ENCODE measurements around the gene RADIL. TPM values are rescaled to one million over a fixed set of nuclear protein-coding genes. Genes with fewer than 3 reads are reported as not detected.

The RADIL gene
- total and polyA plus RNA-seq, 2 donors (not counting 1 experiment from before 2014, with no cell fraction given) = not detected

DNA sequence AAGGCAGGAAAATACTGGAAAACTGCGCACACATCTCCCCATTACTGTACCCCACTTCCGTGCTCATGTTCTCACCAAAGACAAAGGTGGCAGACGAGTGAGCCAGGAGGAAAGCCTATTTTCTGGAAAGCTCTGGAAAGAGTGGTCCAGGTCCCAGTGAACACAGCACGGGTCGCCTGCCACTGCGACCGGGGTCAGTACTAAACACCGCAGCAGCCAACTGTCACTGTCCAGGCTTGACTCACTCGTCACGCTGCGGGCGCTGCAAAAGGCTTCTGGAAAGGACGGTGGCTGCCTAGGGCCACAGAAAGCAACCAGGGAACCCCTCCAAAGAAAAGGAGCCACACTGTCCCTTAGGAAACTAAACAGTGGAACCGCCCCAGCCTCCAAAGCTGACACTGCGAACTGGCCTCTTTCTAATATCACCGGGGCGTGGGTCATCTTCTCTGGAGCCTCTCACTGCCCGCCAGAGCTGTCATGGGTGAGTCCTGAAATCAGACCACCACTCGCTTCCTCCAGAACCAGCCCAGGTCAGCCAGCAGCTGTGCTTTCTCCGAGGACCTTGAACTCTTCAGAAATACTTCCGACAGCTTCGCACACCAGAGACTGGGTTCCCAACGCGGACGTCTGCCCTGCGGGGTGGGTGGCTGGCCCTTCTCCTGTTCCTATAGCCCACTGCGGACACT, 4.0 kb downstream of the RADIL start:
- no peak overlapping the region for H3K9ac ChIP-seq (ENCODE audit: low read length)
- ATAC-seq (ENCODE audit: low read depth) (no peak), DNase-seq (no peak)
- H3K79me2 ChIP-seq (ENCODE audit: control insufficient read depth, insufficient read depth, low read length) = no peaks in the 10 kb centered on the region
- H3K27ac ChIP-seq (ENCODE audit: low read length in 2 of 2) = no peak overlapping the region
- no peak overlapping the region for H3K27ac Mint-ChIP-seq
- no peak overlapping the region for H3K4me3 Mint-ChIP-seq
- no peak overlapping the region for H2AFZ ChIP-seq (ENCODE audit: insufficient read depth, low read depth, low read length, poor library complexity, severe bottlenecking)
- POLR2A ChIA-PET = no interaction called here
- no peak overlapping the region for H3K4me3 ChIP-seq (ENCODE audit: control extremely low read depth in 1 of 5, extremely low read depth in 1 of 5, insufficient read depth in 1 of 5, low read depth in 2 of 5, low read length in 4 of 5)
- H3K36me3 ChIP-seq (replicated peaks in 1 of 2; ENCODE audit: control extremely low read depth in 1 of 2, control insufficient read depth in 1 of 2, extremely low read depth in 1 of 2, insufficient read depth in 2 of 2, low read length in 1 of 2) = no peaks in the 10 kb centered on the region
- CTCF ChIA-PET = no interaction called here
- H3K9me3 Mint-ChIP-seq (ENCODE audit: insufficient read depth) = no peaks in the 10 kb centered on the region
- H3K9me3 ChIP-seq (ENCODE audit: control extremely low read depth in 1 of 3, control insufficient read depth in 2 of 3, insufficient read depth in 1 of 3, low read length in 2 of 3) = peaks cover 0 to 8% (median 0%) of the 10 kb centered on the region in 3 donors
- 95% methylated on average over 27 of the region's 27 CpGs for WGBS (ENCODE audit: insufficient coverage)
- intact Hi-C loops (cut with micrococcal nuclease) = no loop called here
- peaks cover 13% of the 10 kb centered on the region for H3K4me1 Mint-ChIP-seq
- H3K27me3 ChIP-seq (replicated peaks in 1 of 4; ENCODE audit: control extremely low read depth in 1 of 4, control insufficient read depth in 3 of 4, insufficient read depth in 4 of 4, low read length in 3 of 4) = peaks cover 0 to 30% (median 9%) of the 10 kb centered on the region in 4 experiments
- H4K20me1 ChIP-seq (ENCODE audit: control insufficient read depth, insufficient read depth, low read length, poor library complexity, severe bottlenecking) = no peaks in the 10 kb centered on the region
- TF ChIP-seq, protein P1, sequence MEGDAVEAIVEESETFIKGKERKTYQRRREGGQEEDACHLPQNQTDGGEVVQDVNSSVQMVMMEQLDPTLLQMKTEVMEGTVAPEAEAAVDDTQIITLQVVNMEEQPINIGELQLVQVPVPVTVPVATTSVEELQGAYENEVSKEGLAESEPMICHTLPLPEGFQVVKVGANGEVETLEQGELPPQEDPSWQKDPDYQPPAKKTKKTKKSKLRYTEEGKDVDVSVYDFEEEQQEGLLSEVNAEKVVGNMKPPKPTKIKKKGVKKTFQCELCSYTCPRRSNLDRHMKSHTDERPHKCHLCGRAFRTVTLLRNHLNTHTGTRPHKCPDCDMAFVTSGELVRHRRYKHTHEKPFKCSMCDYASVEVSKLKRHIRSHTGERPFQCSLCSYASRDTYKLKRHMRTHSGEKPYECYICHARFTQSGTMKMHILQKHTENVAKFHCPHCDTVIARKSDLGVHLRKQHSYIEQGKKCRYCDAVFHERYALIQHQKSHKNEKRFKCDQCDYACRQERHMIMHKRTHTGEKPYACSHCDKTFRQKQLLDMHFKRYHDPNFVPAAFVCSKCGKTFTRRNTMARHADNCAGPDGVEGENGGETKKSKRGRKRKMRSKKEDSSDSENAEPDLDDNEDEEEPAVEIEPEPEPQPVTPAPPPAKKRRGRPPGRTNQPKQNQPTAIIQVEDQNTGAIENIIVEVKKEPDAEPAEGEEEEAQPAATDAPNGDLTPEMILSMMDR (IDR thresholded peaks at IDR 0.05) = no peak
- no peak for TF ChIP-seq EZH2 (IDR thresholded peaks at IDR 0.05; ENCODE audit: borderline replicate concordance, insufficient read depth, low read depth, low read length, poor library complexity, severe bottlenecking)
- H3K27me3 Mint-ChIP-seq = peaks cover 26% of the 10 kb centered on the region
- H3K4me1 ChIP-seq (ENCODE audit: control insufficient read depth in 2 of 2, insufficient read depth in 2 of 2, low read length in 2 of 2) = peaks cover 3 to 17% of the 10 kb centered on the region in 2 donors
- H3K4me2 ChIP-seq (replicated peaks; ENCODE audit: low read depth, low read length, poor library complexity, severe bottlenecking) = no peak overlapping the region
